HG03469 (cell line): ENCODE results near the gene NT5M.
"Not testable (repeated sequence)": the region's sequence is repeated elsewhere in the genome, so short reads cannot be mapped to it uniquely, and the experiment has no call there.

ENCODE experiments used
- ATAC-seq: cut with Tn5 transposase; IDR thresholded peaks from one replicate; pipeline ENCODE4 v1.9.1; 2021; ENCODE audit warnings: mild to moderate bottlenecking, moderate library complexity, moderate number of reproducible peaks; ENCODE audit not compliant: unreplicated experiment

NT5M gene

GRCh38 chr17:17370711-17371110 is 67.5 kb downstream of the NT5M start:
- no peak for ATAC-seq

GRCh38 chr17:17372856-17373520 is 69.8 kb downstream of the NT5M start:
- no peak for ATAC-seq

GRCh38 chr17:17375841-17376240 is 72.7 kb downstream of the NT5M start:
- ATAC-seq: no peak

- ATAC-seq: no peak
These were observed 73.2 kb downstream of the NT5M start for GRCh38 chr17:17376362-17376761.

- ATAC-seq: no peak
These were observed 74.1 kb downstream of the NT5M start for GRCh38 chr17:17377071-17377967.

- no peak for ATAC-seq
These were observed 76.2 kb downstream of the NT5M start for GRCh38 chr17:17379197-17379991.

GRCh38 chr17:17380145-17380925 is 77.2 kb downstream of the NT5M start:
- ATAC-seq: no peak

GRCh38 chr17:17381446-17382064 is 78.4 kb downstream of the NT5M start:
- ATAC-seq: no peak

GRCh38 chr17:17382065-17382459 is 78.9 kb downstream of the NT5M start:
- ATAC-seq: no peak

- ATAC-seq: no peak
These were observed 79.8 kb downstream of the NT5M start for GRCh38 chr17:17382971-17383370.

GRCh38 chr17:17383431-17384290 is 80.5 kb downstream of the NT5M start:
- ATAC-seq: not testable (repeated sequence)

- no peak for ATAC-seq
These were observed 81.1 kb downstream of the NT5M start for GRCh38 chr17:17384291-17384615.

- ATAC-seq: no peak
These were observed 81.8 kb downstream of the NT5M start for GRCh38 chr17:17384961-17385360.

GRCh38 chr17:17385491-17385890 is 82.3 kb downstream of the NT5M start:
- ATAC-seq: no peak

GRCh38 chr17:17386094-17386800 is 83.1 kb downstream of the NT5M start:
- ATAC-seq: no peak

- ATAC-seq: no peak
These were observed 83.9 kb downstream of the NT5M start for GRCh38 chr17:17387017-17387497.

- no peak for ATAC-seq
These were observed 84.6 kb downstream of the NT5M start for GRCh38 chr17:17387498-17388362.
